ENCODE data around the gene PSME2.

Gene PSME2

GRCh38 chr14:24167469-24168114 is 21.2 kb upstream of the PSME2 start:
- no peak for DNase-seq (ENCODE audit: extremely low spot score)
- no peak for TF ChIP-seq CTCF (IDR thresholded peaks at IDR 0.05; ENCODE audit: control extremely low read depth, extremely low read depth, low read depth, missing control alignments)
- POLR2A ChIA-PET = no interaction called here
- CTCF ChIA-PET = no interaction called here

- TF ChIP-seq CTCF (IDR thresholded peaks at IDR 0.05; ENCODE audit: control extremely low read depth, extremely low read depth, low read depth, missing control alignments) = no peak
- no peak for DNase-seq (ENCODE audit: extremely low spot score)
- ChIA-PET POLR2A (interaction anchor here (1.0 to 1.5 kb wide), 2 partner anchors 15 to 21 kb away, joined by 3 to 4 read pairs; no protein-coding TSS in a partner anchor), CTCF (interaction anchor here (1.0 to 7.3 kb wide), 3 partner anchors 14 to 142 kb away, joined by 3 to 154 read pairs (median 3); partner anchors contain the start of genes CIDEB, PSME2 and RNF31)
These were observed 19.4 kb upstream of the PSME2 start for GRCh38 chr14:24165785-24166184.

- POLR2A ChIA-PET = interaction anchor here (0.6 to 1.8 kb wide), 6 partner anchors 9 to 23 kb away, joined by 3 to 9 read pairs (median 4); partner anchors contain the start of gene PSME2
- no peak for TF ChIP-seq CTCF (IDR thresholded peaks at IDR 0.05; ENCODE audit: control extremely low read depth, extremely low read depth, low read depth, missing control alignments)
- no peak for DNase-seq (ENCODE audit: extremely low spot score)
- CTCF ChIA-PET = interaction anchor here (0.8 to 7.3 kb wide), 5 partner anchors 13 to 144 kb away, joined by 3 to 154 read pairs (median 3); partner anchors contain the start of genes CIDEB, DCAF11, NRL and PSME2
These were observed 18.1 kb upstream of the PSME2 start for GRCh38 chr14:24164518-24164991.

- DNase-seq (ENCODE audit: extremely low spot score) = no peak
- no peak for TF ChIP-seq CTCF (IDR thresholded peaks at IDR 0.05; ENCODE audit: control extremely low read depth, extremely low read depth, low read depth, missing control alignments)
- CTCF ChIA-PET = interaction anchor here (1.0 to 7.3 kb wide), 24 partner anchors 9 to 147 kb away, joined by 3 to 154 read pairs (median 9); partner anchors contain the start of genes CHMP4A, DCAF11, EMC9 and IPO4
- POLR2A ChIA-PET = interaction anchor here (0.6 to 2.7 kb wide), 12 partner anchors 9 to 1996 kb away, joined by 3 to 14 read pairs (median 4); partner anchors contain the start of genes DCAF11, EMC9, NRL and RNF31
These were observed 15.7 kb upstream of the PSME2 start for GRCh38 chr14:24162093-24162492.

- peak; percentile 94 for DNase-seq (ENCODE audit: extremely low spot score)
- ChIA-PET POLR2A (interaction anchor here (0.6 to 2.7 kb wide), 13 partner anchors 9 to 85 kb away, joined by 3 to 14 read pairs (median 5); partner anchors contain the start of genes CHMP4A, DCAF11, EMC9 and NRL), CTCF (interaction anchor here (0.6 to 7.3 kb wide), 48 partner anchors 10 to 572 kb away, joined by 3 to 154 read pairs (median 6); partner anchors contain the start of genes CHMP4A, CIDEB, DCAF11 and EMC9)
- peak; percentile 92 for TF ChIP-seq CTCF (IDR thresholded peaks at IDR 0.05; ENCODE audit: control extremely low read depth, extremely low read depth, low read depth, missing control alignments)
These were observed 14.7 kb upstream of the PSME2 start, which contains the start of gene IRF9 for GRCh38 chr14:24160850-24161804. Gene IRF9, plus strand, starts transcription at chr14:24161265. Its CDS starts 880 bp downstream, at chr14:24162145.
